ENCODE data around the gene EYS.

GRCh38 chr6:64254558-64254957 is 1452.5 kb downstream of the EYS start:
- TF ChIP-seq YY1 (IDR thresholded peaks at IDR 0.05; ENCODE audit: extremely low read depth, insufficient replicate concordance, low read depth, low read length) (no peak), POLR2A (IDR thresholded peaks at IDR 0.05; ENCODE audit: borderline replicate concordance, extremely low read depth, insufficient read depth, insufficient read length) (no peak)
